Epithelial cell of prostate (primary cell): ENCODE results near the gene RAD23B.
"Not testable (repeated sequence)": the region's sequence is repeated elsewhere in the genome, so short reads cannot be mapped to it uniquely, and the experiment has no call there.

Experiments
- DNase-seq: peaks from one replicate; pipeline ENCODE4 v3.0.0-alpha.2; 2011; ENCODE audit warnings: low read depth, low spot score
- H3K27ac ChIP-seq: fragments of 450-650 bp; 2 replicates; pipeline ENCODE4 v1.5.1; 2017; ENCODE audit warnings: mild to moderate bottlenecking

The RAD23B gene

GRCh38 chr9:107282759-107283622 is at the start of gene RAD23B:
Gene RAD23B, plus strand, starts transcription at chr9:107283279. Its CDS starts 351 bp downstream, at chr9:107283630.
- peak; percentile 92 for DNase-seq

GRCh38 chr9:107235765-107236442 is 47.2 kb upstream of the RAD23B start:
- no peak overlapping the region for H3K27ac ChIP-seq
- DNase-seq: no peak

More at GRCh38 chr9:107282759-107283622, at the start of gene RAD23B:
- H3K27ac ChIP-seq: peak within 1 kb of the TSS; percentile 91

- no peak overlapping the region for H3K27ac ChIP-seq
- no peak for DNase-seq
These were observed 45.2 kb upstream of the RAD23B start for GRCh38 chr9:107237873-107238272.

GRCh38 chr9:107239474-107239873 is 43.6 kb upstream of the RAD23B start:
- H3K27ac ChIP-seq: no peak overlapping the region
- DNase-seq: no peak

- H3K27ac ChIP-seq: no peak overlapping the region
- DNase-seq: no peak
These were observed 42.8 kb upstream of the RAD23B start for GRCh38 chr9:107240260-107240659.

GRCh38 chr9:107242073-107243030 is 40.7 kb upstream of the RAD23B start:
- peak overlapping the region; percentile 86 for H3K27ac ChIP-seq
- DNase-seq: no peak

GRCh38 chr9:107243742-107244141 is 39.3 kb upstream of the RAD23B start:
- DNase-seq: peak; percentile 97

GRCh38 chr9:107246259-107247254 is 36.5 kb upstream of the RAD23B start:
- H3K27ac ChIP-seq: no peak overlapping the region
- DNase-seq: no peak

More at GRCh38 chr9:107243742-107244141, 39.3 kb upstream of the RAD23B start:
- peak overlapping the region; percentile 86 for H3K27ac ChIP-seq

GRCh38 chr9:107248714-107249113 is 34.4 kb upstream of the RAD23B start:
- H3K27ac ChIP-seq: peak overlapping the region; percentile 96
- no peak for DNase-seq

- no peak for DNase-seq
- H3K27ac ChIP-seq: peak overlapping the region; percentile 96
These were observed 33.9 kb upstream of the RAD23B start for GRCh38 chr9:107249131-107249533.

- no peak for DNase-seq
- H3K27ac ChIP-seq: peak overlapping the region; percentile 96
These were observed 33.3 kb upstream of the RAD23B start for GRCh38 chr9:107249665-107250285.

- no peak for DNase-seq
These were observed 31.2 kb upstream of the RAD23B start for GRCh38 chr9:107251756-107252322.

GRCh38 chr9:107258919-107259318 is 24.2 kb upstream of the RAD23B start:
- H3K27ac ChIP-seq: no peak overlapping the region
- DNase-seq: no peak

More at GRCh38 chr9:107251756-107252322, 31.2 kb upstream of the RAD23B start:
- peak overlapping the region; percentile 49 for H3K27ac ChIP-seq

- H3K27ac ChIP-seq, DNase-seq: not testable (repeated sequence)
These were observed 23.2 kb upstream of the RAD23B start for GRCh38 chr9:107259751-107260313.

- H3K27ac ChIP-seq: no peak overlapping the region
- DNase-seq: no peak
These were observed 22.5 kb upstream of the RAD23B start for GRCh38 chr9:107260437-107261081.

GRCh38 chr9:107261106-107261505 is 22.0 kb upstream of the RAD23B start:
- DNase-seq: no peak
- H3K27ac ChIP-seq: no peak overlapping the region

- DNase-seq: no peak
- H3K27ac ChIP-seq: no peak overlapping the region
These were observed 19.8 kb upstream of the RAD23B start for GRCh38 chr9:107263289-107263688.
